Measurements from ENCODE around the gene IL17C.
A peak's percentile ranks its signal among the peaks of the same experiment; 100 is the strongest.

IL17C gene

DNA sequence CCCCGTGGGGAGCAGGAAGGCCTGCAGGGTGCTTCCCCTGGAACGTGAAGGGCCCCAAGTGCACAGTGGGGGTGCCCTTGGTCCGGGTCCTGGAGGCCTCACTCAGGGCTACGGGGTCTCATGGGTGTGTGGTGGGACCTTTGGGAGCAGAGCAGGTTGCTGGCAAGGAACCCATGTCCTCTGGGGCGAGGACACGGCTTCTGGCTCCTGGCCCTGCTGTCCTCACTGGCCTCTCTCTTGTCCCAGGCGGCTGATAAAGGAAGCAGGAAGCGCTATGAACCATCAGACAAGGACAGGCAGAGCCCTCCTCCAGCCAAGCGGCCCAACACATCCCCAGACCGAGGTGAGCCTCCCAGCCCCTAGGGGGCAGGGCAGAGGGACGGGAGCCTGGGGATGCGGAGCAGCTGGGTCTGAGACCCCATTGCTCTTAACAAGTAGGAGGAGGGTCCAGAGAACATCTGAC is 9.8 kb upstream of the IL17C start:
- no peak for DNase-seq

DNA sequence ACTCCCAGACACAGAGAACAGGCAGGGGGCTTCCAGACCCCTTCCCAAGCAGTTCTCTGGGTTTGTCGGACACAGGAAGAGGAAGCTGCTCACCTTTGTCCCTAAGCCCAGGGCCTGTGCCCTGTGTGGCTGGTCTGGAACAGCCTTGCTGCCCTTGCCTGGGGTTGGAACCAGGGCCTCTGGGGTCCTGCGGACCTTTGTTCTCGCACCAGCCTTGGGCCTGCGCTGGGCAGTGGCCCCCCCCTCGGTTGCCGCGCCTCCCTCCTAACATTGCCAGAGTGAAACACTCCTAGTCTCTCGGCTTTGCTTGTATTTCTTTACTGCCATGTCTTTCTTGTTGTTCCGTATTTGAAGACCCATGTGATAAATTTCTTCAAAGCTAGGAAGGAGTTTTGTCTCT is 8.5 kb upstream of the IL17C start:
- DNase-seq: no peak

- DNase-seq: no peak
These were observed 7.9 kb upstream of the IL17C start for GRCh38 chr16:88630433-88630832.

DNA sequence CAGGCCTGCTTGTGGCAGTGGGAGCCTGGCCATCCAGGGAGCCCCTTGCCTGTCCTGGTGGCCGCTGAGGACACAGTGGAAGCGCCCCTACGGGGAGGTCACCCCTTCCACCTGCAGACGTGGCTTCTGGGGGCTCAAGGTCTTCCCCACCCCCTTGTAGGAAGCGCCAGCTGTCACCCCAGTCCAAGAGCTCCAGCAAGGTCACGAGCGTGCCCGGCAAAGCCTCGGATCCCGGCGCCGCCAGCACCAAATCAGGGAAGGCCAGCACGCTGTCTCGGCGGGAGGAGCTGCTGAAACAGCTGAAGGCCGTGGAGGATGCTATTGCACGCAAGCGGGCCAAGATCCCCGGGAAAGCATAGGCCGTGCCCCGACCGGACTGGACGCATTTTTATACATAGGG is 7.4 kb upstream of the IL17C start:
- no peak for DNase-seq

DNA sequence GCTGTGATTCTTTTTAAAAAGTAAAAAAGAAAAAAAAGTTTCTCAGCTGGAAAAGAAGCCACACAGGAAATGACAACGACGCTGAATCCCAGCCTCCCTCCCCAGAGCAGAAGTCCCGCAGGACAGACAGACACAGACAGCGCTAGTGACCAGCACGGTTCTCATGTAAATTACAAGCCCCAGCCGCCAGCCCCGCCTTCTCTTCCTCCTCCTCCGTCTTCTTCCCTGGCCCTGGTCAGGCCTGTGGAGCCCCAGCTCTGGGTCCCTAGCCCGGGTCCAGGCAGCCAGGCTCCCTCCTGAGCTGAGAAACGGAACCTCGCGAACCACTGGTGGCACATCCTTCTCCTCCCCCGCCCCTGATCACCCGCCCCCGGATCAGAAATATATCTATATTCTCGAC is 7.0 kb upstream of the IL17C start:
- DNase-seq: no peak

DNA sequence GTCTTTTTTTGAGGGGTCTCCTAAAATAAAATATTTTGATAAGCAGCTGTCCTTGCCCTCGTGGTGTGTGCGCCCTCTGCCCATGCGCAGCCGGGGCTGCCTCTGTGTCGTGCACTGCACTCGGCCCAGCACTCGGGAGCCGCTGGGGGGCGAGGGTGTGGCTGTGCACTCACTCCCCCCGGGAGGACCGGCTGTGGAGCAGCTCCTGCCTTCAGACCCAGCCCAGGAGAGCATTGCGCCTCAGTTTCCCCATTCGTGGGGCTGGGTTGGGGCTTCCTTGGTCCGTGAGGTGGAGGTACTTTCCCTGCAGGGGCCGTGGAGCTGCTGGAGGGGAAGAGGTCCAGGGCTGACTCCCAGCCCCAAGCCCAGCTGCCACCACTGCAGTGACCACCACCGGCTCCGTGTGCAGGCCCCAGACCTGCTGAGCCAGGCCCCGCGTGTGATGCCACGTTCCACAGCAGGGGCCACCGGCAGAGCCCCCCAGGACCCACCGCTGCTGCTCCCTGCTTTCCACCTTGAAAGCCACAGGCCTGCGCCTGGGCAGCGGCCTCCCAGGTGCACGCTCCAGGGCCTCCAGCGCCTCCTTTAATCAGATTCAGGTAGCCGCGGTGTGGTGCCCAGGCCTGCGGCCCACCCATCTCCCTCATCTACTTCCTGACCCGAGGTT is 6.3 kb upstream of the IL17C start:
- DNase-seq: no peak

DNA sequence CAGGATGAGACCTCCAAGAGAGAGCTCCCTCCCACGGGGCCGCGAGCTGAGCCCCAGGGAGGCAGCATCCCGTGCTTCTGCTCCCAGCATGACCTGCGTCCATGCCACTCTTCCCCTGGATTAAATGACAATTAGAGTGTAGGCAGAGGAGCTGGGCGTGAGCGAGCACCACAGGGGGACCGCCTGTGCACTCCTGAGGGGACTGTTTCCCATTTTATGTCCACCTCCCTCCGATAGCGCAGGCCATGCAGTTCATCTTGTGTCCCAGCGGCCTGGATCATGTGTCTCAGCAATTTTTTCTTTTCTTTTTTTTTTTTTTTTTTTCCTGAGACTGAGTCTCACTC is 5.8 kb upstream of the IL17C start:
- no peak for DNase-seq

DNA sequence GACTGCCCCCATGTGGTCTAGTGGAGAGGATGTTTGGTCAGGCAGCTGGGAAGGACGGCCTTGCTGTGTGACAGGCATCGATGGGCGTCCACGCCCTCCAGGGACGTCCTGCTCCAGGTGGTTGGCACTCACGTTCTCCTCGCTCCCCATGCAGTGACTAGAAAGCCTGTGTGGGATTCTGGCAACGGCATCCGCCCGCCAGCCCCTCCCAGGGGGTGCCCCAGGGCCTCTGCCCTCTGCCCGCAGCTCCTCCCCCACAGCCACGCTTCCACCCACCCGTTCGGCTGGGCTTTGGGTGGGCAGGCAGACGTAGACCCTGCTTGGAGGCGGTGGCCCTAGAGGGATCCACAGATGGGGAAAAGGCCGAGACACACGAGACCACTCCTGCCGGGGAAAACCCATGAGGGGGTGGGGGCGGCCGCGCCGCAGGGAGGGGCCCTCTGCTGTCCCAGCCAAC is 4.7 kb upstream of the IL17C start:
- DNase-seq: peak; percentile 82

DNA sequence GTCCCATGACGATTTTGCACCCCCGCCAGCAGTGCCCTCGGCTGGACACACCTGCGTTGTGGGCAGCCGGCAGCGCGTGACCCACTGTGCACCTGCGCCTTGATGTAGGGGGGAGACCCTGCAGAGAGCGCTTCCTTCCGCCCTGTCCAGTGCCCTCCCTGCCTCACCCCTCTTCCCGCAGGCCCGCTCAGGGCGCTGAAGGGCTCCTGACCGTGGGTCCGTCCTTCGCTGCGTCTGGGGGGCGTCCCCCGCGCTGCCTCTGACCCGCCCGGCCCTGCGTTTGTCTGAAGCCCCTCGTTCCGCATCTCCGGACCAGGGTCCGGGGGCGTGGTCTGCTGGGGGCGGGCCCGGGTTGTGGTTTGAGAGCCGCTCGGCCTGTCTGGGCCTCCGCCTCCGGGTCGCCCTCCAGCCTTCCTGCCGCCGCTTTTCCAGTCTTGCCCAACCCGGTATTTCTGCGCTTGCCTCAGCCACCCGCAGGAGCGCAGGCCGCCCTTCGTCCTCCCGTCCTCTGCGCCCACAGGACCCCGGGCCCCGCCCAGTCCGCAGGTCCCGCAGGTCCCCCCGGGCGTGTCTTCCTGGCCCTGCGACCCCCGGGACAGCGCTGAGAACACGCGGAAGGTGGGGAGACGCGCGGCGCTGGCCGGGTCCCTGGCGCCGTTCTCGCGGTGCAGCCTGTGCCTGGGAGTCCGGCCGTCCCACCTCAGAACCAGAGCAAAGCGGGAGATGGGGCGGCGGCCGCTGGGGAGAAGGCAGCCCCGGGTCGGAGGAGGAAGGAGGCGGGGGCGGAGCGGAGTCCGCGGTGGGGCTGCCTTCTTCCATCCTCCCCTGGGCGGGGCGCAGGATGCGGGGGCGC is 4.0 kb upstream of the IL17C start:
- peak; percentile 69 for DNase-seq

GRCh38 chr16:88634994-88635670 is 3.2 kb upstream of the IL17C start:
- no peak for DNase-seq

DNA sequence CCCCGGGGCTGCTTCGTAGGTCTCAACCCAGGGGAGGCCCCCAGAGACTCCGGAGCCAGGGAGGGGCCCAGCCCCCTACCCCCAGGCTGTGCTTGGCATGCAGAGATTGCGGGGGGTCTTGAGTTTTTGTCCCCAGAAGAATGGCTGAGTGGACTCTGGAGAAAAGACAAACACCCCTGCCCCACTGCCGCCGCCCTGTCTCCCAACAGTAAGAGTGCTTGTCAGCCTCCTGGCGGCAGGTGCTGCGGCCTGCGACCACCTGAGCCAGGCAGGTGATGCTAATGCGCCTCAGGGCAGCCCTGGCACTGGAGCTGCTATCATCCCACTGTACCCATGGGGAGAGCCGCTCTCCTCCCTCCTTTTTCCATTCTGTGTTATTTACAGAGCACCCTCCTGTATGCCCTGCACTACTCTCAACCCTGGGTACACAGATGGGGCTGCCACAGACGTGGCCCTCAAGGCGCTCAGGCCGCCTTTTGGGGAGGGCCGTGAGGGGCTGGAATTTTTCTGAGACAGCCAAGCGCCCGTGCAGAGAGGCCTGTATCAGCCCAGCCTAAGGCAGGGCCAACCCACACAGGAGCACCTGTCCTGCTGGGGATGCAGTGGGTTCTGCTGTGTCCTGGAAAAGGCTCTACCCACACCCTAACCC is 2.6 kb upstream of the IL17C start:
- DNase-seq: no peak

GRCh38 chr16:88636488-88637265 is 1.7 kb upstream of the IL17C start:
- DNase-seq: peak; percentile 47

- DNase-seq: no peak
These were observed 1.1 kb downstream of the IL17C start for GRCh38 chr16:88639231-88640038.

- no peak for DNase-seq
These were observed 1.7 kb downstream of the IL17C start for GRCh38 chr16:88640039-88640495.

DNA sequence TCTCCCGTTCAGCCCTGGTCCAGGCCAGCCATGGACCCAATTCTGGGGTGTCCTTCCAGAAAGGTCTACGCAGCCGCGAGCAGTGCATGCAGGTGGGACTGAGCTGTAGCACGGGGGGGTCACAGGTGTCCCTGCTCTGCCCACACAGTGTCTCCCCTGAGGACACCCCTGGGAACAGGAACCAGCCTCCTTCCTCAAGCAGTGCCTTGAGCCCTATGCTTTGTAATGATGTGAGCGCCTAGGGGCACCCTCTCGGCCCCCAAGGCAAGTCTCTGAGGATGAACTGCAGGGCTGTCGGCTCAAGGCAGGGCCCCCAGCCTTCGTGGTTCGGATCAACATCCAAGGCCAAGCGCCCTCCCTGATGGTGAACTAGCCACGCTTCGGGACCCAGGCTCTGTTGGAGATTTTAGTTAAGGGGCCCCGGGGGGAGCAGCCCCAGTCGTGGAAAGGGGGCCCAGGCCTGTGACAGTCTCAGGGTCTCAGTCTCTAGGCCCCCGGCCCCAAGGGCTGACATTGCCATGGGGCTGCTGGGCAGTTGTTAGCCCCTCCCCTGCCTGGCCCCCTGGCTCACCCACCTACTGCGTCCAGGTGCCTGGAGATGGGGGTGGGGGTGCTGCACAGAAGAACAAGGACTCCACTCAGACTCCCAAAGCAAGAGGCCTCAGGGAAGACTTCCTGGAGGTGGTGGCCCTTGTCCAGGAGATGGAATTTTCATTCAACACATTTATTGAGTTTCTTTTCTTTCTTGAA is 2.3 kb downstream of the IL17C start:
- DNase-seq: no peak

GRCh38 chr16:88642881-88643643 is 4.7 kb downstream of the IL17C start:
- DNase-seq: no peak

- DNase-seq: no peak
These were observed 5.2 kb downstream of the IL17C start for GRCh38 chr16:88643644-88643932.

DNA sequence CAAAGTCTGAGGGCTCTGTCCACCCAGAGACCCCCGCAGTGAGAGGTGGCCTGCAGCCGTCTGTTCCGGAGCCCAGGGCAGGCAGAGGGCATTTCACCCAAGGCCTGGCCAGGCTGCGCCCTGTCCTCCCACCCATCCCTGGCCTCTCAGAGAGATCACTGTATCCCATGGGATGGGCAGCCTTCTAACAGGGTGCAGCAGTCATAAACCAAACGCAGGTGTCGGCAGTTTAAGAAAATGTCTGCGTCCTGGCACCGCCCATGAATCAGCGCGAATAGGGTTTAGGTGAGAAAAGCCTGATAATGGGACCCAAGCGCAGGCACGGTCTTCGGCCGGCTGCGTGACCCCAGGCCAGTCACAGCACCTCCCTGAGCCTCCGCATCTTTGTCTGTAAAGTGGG is 7.1 kb downstream of the IL17C start:
- no peak for DNase-seq

DNA sequence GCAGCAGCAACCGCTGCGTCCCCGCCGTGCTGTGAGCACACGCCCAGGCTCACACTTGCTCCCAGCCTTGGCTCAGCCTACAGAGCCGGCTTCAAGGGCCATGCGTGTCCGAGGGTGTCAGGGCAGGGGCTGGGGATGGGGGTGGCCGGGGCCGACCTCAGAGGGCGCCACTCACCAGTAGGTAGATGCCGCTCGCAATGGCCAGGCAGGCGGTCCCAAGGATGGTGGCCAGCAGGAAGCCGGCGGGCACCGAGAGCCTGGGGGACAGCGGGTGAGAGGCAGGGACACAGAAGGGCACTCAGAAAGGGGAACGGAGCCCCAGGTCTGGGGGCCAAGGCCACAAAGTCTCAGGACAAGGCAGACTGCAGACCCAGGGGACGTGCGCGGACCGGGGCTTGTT is 7.6 kb downstream of the IL17C start:
- DNase-seq: no peak

All from activated gamma-delta T cell (primary cell).